Activated CD8-positive, alpha-beta memory T cell treated with anti-CD3 and anti-CD28 coated beads for 48 hours (primary cell): ENCODE results near the gene ZFTA.
"Not testable (repeated sequence)": the region's sequence is repeated elsewhere in the genome, so short reads cannot be mapped to it uniquely, and the experiment has no call there.

Experiments
- DNase-seq, 3 experiments: peaks; one replicate each; pipeline ENCODE4 v3.0.0-alpha.2; 2020; ENCODE audit warnings: low read depth in 2 of 3, low spot score in 2 of 3

Gene ZFTA

DNA sequence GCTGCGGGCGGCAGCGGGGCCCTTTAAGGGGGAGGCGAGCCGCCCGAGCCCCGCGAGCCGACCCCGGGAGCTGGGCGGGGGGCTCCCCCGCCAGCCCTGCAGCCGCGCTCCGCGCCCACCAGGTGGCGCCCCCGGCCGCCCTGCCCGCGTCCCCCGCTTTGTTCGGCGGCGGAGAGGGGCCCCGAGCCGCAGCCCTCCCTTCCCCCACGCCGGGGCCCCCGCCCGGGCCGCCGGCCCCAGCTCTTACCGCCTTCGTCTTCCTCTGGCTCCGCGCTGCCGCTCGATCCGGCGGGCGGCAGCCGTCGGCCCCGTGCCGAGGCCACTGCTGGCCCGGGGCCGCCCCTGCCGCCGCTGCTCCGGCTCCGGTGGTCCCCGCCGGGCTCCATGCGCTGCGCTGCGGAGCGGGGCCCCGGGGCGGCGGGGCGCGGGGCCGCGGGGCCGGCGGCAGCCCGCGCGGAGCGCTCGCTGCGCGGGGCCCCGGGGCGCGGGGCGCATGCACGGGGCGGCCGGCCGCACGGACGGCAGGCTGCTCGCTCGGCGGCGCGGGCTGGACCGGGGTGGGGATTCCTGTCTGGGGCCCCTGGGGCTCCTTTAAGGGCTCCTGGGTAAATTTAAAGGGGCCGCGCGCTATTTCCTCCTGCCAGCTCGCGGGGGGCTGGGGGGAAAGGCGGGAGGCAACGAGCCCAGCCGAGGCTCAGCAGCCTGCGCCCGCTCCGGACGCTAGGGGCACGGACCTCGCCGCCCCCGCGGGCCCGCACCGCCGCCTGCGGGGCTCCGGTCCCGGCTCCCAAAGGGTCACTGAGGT is at the start of gene ZFTA:
Gene ZFTA, minus strand, starts transcription at position 539 of the 805 bp plus-strand sequence. Its CDS starts 153 bp downstream, at position 386.
- DNase-seq = peak in 2 of 3 experiments; percentile 27 to 47

DNA sequence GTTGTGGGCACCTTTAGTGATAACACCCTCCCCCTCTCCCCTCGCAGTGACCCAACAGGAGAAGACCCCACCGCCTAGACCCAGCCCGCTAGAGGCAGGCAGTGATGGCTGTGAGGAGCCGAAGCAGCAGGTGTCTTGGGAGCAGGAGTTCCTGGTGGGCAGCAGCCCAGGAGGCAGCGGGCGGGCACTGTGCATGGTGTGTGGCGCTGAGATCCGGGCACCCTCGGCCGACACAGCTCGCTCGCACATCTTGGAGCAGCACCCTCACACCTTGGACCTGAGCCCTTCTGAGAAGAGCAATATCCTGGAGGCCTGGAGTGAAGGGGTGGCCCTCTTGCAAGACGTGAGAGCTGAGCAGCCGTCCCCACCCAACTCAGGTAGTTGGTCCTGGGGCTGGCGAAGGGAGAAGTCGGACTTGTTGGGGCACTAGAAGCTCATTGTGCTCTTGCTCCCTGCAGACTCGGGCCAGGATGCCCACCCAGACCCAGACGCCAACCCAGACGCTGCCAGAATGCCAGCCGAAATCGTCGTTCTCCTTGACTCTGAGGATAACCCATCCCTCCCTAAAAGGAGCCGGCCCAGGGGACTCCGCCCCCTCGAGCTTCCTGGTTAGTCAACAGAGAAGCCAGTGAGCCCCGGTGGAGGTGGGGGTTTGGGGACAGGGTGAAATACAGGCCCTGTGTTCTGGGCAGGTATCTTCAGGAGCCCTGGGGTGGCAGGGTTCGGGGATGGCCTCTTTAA is 49.4 kb upstream of the ZFTA start:
- no peak for DNase-seq

DNA sequence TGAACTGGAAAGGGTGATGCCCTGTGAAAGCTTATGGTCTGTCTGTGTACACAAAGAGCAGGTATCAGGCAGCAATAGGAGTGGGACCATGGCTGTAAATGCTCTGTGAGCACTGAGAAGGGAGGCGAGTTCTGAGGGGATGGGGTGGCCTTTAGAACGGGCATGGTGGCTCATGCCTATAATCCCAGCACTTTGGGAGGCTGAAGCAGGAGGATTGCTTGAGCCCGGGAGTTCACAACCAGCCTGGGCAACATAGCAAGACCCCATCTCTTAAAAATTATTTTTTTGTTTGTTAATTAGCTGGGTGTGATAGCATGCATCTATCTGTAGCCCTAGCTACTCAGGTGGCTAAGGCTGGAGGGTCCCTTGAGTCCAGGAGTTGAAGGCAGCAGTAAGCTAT is 48.2 kb upstream of the ZFTA start:
- no peak for DNase-seq

DNA sequence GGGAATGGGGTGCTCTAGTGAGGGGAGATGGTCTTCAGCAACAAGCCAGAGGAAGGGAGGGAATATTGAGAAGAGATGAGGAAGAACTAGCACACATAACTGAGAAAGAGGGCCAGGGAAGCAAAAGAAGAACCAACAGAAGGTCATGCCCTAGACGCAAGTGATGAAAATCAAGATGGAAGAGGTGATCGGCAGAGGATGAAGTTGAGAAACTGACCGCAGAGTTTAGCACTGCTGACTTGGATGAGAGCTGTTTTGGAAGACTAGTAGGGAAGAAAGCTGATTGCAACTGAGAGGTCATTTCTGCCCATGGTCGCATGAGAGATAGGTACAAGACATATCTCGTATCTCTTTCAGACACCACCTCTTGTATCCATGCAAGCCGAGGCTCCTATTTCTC is 47.6 kb upstream of the ZFTA start:
- DNase-seq = no peak

DNA sequence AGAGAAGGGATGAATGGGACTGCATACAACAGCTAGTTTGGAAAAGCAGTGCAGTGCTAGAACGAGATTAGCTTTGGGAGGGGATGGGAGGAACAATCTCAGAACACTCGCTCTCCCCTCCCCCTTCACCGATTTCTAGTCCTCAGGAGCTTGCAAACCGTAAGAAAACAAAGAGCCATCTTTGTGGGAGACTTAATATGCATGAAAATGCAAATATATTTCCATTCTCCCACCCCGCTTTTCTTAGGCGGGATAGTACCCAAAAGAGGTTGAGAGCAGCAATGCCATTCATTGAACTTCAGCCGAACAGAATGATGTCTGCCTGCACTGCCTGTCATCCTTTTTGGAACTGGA is 45.8 kb upstream of the ZFTA start:
- DNase-seq = no peak

DNA sequence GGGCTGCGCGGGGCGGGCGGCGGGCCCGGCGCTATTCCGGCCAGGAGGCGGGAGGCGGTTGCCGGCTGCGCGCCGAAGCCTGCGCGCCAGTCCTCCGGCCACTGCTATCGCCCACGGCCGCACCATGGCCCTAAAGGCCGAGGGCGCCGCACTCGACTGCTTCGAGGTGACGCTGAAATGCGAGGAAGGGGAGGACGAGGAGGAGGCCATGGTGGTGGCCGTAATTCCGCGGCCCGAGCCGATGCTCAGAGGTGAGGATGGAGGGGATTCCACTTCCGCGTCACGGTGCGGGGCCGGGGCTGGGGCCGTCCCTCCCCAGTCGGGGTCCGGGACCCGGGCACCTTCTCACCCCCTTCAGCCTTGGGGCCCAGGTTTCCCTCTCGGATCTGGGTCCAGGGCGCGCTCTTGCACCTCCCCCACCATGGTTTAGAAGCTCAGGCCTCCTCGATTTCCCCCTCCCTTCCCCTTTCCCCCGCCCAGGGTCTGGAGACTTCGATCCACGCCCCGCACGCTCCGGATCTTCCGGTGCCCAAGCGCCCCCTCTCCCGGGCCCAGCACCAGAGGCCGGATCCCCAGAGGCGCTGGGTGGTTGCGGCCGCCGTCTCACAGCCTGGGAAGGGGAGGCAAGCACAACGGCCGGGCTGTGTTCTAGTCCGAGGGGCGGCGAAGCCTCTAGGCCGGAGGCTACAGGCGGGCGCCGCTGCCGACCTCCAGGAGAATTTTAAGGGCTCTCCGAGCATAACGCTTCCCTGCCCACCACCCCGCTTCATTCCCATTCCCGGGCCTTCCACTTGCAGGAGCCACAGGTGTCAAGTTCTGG is 45.2 kb upstream of the ZFTA start:
- peak in 2 of 3 experiments; percentile 8 to 28 for DNase-seq

DNA sequence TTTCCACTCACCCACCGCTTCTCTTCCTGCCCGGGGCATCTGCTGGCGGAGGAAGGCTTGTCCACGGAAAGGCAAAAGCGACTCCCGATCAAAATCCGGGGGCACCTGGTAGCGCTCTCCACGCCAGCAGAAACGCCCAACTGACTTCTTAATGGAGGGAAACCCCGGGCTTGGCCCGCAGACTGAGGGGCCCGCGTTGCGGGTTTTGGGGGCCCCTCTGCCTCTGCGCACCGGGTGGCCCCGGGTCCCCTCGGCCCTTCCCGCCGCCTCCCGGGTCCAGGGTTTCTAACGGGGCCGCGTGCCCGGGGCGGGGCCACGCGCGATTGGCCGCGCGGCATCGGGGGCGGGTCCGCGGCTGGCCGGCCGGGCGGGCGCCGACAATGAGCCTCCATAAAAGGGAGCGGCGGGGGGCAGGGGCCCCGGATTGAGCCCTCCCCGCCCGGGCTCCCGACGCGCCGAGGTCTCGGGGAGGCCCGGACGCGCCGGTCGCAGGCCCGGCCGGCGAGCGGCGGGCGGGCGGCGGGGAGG is 44.5 kb upstream of the ZFTA start, which contains the start of gene SPINDOC:
Gene SPINDOC, plus strand, starts transcription at position 422 of the 528 bp plus-strand sequence. CDS start 231 bp downstream, outside the sequence.
- DNase-seq = peak; percentile 43 to 69 (median 57)

DNA sequence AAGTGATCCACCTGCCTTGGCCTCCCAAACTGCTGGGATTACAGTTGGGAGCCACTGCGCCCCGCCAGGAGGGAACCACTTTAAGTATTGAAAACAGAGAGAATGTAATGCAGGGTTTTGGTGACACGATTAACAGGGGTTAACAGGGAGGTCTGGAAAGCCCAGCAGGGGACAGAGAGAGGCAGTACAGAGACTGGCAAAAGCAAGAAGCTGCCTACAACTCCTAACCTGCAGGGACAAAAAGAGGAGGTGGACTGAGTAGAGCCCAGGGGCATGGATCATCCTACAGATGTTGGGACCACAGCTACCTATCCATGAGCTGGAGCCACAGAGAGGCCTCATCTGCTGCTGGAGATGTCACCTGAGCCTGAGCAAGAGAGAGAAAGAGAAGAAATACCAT is 42.9 kb upstream of the ZFTA start:
- no peak for DNase-seq

DNA sequence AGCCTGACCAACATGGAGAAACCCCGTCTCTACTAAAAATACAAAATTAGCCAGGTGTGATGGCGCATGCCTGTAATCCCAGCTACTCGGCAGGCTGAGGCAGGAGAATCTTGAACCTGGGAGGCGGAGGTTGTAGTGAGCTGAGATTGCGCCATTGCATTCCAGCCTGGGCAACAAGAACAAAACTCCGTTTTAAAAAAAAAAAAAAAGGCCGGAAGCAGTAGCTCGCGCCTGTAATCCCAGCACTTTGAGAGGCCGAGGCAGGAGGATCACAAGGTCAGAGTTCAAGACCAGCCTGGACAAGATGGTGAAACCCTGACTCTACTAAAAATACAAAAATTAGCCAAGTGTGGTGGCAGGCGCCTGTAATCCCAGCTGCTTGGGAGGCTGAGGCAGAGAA is 41.8 kb upstream of the ZFTA start:
- not testable (repeated sequence) for DNase-seq

DNA sequence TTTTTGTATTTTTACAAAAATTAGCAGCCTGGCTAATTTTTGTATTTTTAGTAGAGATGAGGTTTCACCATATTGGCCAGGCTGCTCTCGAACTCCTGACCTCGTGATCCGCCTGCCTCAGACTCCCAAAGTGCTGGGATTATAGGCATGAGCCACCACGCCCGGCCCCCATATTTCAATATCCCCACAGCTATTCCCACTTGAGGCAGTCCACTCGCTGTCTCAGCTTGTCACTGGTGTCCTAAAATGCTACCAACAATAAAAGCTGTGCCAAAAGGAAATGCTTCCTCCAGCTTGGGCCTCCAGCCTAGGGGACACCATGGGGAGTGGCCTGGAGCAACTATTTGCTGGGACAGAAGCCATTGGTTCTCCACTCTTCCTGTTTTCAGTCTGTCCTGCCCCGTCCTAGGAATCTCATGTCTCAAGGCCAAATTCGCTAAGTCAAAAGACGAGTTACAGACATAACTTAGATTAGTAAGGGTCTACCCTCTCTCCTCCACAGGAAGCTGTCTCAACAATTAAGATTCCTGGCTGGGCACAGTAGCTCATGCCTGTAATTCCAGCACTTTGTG is 37.4 kb upstream of the ZFTA start:
- DNase-seq = no peak

DNA sequence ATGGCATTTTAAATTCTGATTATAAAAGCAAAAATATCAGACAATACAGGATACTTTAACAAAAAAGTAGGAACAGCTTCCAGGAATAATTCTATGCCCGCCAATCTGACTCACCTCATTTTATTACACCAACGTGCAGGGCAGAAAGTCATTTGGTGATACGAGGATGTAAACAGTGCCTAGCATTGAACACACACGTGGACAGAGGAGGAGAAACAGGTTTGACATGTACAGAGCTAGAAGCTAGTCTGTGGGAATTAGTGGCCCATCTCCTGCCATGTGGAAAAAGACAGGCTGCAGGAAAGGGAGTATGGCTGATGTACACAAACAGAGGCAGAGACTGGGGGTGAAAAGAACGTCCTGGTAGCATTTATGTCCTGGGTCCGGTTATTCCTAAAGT is 35.7 kb upstream of the ZFTA start:
- no peak for DNase-seq

DNA sequence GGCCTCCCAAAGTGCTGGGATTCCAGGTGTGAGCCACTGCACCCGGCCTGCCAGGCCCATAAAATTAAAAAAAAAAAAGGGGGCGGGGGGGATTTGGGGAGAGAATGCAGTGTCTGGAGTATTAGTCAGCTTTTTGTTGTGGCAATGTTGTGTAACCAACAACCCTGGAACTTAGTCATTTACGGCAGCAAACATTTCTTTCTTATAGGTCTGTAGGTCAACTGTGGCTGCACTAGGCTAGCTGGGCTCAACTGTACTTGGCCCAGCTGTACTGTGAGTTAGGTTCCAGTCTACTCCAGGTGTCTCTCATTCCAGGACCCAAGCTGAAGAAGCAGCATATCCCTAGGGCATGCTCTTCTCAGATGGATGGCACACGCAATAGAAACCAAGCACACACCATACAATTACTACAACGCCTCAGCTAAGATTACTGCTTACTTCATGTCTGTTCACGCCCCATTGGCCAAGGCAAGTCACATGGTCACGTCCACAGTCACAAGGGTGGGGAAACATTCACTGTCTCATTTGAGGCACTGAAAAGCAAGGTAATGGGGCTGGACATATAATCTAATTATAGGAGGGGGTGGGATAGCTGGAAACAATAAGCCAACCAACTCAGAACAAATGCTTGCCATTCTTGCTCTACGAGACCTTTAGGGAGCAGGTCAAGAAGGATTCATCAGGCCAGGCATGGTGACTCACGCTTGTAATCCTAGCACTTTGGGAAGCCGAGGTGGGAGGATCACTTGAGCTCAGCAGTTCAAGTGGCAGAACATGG is 34.3 kb upstream of the ZFTA start:
- no peak for DNase-seq

DNA sequence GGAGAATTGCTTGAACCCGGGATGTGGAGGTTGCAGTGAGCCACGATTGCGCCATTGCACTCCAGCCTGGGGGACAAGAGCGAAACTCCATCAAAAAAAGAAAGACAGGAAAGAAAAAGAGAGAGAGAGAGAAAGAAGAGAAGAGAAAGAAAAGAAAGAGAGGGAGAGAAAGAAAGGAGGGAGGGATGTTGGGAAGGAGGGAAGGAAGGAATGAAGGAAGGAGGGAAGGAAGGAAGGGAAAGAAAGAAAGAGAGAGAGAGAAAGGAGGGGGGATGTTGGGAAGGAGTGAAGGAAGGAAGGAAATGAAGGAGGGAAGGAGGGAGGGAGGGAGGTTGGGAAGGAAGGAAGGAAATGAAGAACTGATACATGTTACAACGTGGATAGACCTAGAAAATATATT is 32.3 kb upstream of the ZFTA start:
- DNase-seq = no peak

DNA sequence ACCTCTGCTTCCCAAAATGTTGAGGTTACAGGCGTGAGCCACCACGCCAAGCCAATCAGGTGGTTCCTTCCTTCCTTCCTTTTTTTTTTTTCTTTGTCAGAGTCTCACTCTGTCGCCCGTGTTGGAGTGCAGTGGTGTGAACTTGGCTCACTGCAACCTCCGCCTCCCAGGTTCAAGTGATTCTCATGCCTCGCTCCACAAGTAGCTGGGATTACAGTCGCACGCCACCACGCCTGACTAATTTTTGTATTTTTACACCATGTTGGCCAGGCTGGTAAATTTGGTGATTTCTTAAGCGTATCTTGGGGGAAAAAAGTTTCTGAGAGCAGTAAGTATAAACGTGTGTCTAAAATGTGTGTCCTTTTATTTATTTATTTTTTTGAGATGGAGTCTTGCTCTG is 26.5 kb upstream of the ZFTA start:
- DNase-seq = no peak

DNA sequence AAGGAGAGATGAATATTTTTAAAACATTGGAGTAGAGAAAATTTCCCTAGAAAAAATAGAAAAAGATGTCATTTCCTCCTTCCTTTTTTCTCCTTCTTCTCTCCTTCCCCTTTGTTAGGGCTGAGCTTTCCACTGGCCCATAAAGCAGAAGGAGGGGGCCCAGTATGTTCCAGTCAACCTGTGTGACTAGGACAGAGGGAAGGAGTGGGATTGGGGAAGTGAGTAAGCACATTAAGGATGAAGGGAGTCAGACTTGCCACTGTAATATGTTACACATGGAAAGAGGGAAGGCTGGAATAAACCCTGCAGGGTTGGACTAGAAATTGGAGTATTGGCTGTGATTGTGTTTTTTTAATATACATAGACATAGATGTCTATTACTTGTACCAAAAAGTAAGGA is 24.6 kb upstream of the ZFTA start:
- no peak for DNase-seq

DNA sequence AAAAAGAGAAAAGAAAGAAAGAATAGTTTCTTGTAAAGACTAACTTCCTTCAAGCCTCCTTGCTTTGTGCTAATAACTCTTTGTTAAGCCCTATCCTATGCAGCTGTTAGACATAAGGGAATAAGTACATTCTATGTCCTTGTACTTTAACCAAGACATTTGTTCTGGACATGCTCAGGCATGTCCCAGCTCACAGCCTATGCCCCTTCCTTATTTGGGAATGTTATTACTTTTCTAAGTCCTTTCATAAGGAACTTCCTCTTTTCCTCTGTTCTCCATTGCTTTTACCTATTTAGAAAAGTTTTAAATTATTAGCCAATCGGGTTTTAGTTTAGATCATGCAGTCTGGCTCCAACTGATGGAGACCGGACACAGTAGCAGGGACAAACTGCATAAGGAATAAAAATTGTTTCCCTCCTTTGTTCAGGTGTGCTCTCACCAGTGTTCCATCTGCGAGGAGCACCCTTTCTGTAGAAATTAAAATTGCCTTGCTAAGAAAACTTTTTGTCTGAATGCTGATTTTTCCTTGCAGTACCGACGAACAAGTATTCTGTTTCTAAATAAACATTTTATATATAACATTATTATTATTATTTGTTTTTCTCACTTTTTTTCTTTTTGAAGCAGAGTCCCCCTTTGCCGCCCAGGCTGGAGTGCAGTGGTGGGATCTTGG is 23.1 kb upstream of the ZFTA start:
- DNase-seq = no peak

DNA sequence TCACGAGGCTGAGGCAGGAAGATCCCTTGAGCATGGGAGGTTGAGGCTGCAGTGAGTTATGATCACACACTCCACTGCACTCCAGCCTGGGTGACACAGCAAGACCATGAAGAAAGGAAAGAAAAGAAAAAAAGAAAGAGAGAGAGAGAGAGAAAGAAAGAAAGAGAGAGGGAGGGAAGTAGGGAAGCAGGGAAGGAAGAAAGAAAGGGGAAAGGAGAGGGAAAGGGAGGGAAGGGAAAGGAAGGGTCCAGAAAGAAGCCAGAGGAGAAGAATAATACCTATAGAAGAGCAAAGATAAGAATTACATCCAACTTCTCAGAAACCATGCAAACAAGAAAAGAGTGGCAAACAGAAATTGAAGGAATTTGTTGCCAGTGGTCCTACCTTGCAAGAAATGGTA is 17.2 kb upstream of the ZFTA start:
- no peak for DNase-seq

DNA sequence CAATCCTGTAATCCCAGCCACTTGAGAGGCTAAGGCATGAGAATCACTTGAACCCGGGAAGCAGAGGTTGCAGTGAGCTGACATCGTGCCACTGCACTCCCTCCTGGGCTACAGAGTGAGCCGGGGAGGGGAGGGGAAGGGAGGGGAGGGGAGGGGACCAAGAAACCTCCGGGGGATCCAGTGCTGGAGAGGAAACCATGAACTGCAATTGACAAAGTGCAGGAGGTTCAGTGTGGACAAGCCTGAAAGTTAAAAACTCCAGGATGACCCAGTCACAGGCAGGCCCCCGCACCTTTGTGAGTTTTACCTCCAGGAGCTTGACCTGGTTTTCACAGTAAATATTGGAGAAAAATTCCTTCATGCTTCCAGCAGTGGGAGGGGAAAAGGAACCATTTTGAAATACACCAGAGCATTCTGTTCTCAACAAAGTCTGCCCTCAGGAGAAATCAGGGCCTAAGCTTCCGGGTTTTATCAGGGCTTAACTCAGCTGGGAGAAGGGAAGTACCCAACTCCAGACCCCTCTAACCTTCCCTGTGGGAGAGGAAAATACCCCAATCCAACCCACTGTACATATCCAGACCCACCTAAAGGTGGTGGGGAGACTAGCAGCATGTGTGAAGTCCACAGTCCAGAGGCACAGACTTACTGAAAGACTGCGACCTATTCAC is 15.5 kb upstream of the ZFTA start:
- no peak for DNase-seq

DNA sequence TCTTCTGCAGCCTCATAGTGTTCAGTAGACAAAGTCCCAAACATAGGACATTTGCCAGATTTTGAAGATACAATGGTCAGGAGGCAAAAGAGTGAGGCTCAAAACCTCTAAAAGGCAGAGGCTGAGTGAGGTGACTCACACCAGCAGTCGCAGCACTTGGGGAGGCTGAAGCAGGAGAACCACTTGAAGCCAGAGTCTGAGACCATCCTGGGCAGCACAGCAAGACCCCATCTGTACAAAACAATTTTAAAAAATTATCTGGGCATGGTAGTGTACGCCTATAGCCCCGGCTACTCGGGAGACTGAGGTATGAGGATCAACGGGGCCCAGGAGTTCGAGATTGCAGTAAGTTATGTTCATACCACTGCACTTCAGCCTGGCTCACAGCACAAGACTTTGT is 14.2 kb upstream of the ZFTA start:
- DNase-seq = no peak
